Esophagus muscularis mucosa (tissue), 4 donors: ENCODE measurements around the gene SLC25A15.

Experiments used
- EP300 ChIP-seq: sonication (generic); formaldehyde crosslinking; IDR thresholded peaks from one replicate; pipeline ENCODE4 v1.6.1; 2017; ENCODE audit warnings: antibody characterized with exemption
- POLR2A ChIP-seq: fragments of 450-650 bp; IDR thresholded peaks from one replicate; pipeline ENCODE4 v1.6.1; 2017; ENCODE audit warnings: antibody characterized with exemption, moderate library complexity, mild to moderate bottlenecking, low read depth
- POLR2AphosphoS5 ChIP-seq, 2 donors: sonication (generic); formaldehyde crosslinking; IDR thresholded peaks; one replicate each; pipeline ENCODE4 v1.6.1; 2017; ENCODE audit warnings: antibody characterized with exemption in 2 of 2
- TF ChIP-seq, protein P1 (sequence below), 3 experiments: fragments of 200-600 bp in 2 of 3; fragments of 450-650 bp in 1 of 3; sonication (generic) in 2 of 3; IDR thresholded peaks; one replicate each; pipeline ENCODE4 v1.5.1; 2017 to 2019; ENCODE audit warnings: antibody characterized with exemption in 3 of 3, mild to moderate bottlenecking in 2 of 3, moderate library complexity in 1 of 3

DNA sequence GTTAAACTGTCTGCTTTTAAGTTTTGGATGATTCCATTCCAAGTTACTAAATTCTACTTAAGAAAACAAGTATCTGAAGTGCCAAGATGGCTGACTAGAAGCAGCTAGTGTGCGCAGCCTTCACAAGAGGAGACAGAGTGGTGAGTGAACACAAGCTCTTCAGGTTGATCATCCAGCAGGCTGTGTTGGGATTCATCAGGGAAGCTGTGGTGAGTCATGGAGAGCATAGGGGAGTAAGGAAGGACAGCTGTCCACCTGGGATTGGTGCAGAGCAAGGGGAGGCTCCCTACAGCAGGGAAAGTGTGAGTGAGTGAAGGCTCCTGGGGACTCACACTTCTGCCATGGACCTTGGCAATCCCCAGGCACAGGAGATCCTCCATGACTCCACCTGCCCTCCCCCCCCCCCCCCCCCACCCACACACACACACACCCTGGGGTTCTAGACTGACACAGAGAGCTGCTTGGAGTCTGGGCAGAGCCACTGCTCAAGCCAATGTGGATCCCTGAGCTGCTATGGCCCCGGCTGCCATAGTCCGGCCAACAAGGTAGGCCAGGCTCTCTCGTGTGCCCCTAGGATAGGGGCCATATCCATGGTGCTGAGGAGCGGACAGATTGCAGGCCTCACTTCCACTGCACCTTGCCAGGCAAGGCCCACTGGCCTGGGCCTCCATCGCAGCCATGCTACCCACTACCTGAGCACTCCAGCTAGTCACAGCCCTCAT lies 23.5 kb downstream of the SLC25A15 start:
- TF ChIP-seq, protein P1, sequence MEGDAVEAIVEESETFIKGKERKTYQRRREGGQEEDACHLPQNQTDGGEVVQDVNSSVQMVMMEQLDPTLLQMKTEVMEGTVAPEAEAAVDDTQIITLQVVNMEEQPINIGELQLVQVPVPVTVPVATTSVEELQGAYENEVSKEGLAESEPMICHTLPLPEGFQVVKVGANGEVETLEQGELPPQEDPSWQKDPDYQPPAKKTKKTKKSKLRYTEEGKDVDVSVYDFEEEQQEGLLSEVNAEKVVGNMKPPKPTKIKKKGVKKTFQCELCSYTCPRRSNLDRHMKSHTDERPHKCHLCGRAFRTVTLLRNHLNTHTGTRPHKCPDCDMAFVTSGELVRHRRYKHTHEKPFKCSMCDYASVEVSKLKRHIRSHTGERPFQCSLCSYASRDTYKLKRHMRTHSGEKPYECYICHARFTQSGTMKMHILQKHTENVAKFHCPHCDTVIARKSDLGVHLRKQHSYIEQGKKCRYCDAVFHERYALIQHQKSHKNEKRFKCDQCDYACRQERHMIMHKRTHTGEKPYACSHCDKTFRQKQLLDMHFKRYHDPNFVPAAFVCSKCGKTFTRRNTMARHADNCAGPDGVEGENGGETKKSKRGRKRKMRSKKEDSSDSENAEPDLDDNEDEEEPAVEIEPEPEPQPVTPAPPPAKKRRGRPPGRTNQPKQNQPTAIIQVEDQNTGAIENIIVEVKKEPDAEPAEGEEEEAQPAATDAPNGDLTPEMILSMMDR (IDR thresholded peaks at IDR 0.05), result no peak
- TF ChIP-seq EP300, result no peak
- no peak for TF ChIP-seq POLR2AphosphoS5 (IDR thresholded peaks at IDR 0.05)
- no peak for TF ChIP-seq POLR2A
